ENCODE measurements around the gene DNAJC2.

- TF ChIP-seq CTCF (conservative IDR thresholded peaks at IDR 0.05; ENCODE audit: low read depth, low read length) (no peak), EZH2 (IDR thresholded peaks at IDR 0.05; ENCODE audit: low read length, unreplicated experiment) (no peak)
Measured at GRCh38 chr7:103307503-103308231, 36.9 kb downstream of the DNAJC2 start.

Measured in PC-3 (cell line).